ENCODE data around the gene REPS1.

- TF ChIP-seq CTCF (IDR thresholded peaks at IDR 0.05) (no peak), REST (IDR thresholded peaks at IDR 0.05; ENCODE audit: insufficient read depth in 1 of 2, low read depth in 2 of 2, low read length in 1 of 2) (no peak), TCF7L2 (IDR thresholded peaks at IDR 0.05; ENCODE audit: low read depth, low read length) (no peak), POLR2AphosphoS5 (IDR thresholded peaks at IDR 0.05; ENCODE audit: low read depth, low read length) (no peak)
Measured at GRCh38 chr6:138925806-138926205, 62.2 kb downstream of the REPS1 start.

Data from Panc1 (cell line).